GM19351 (cell line): ENCODE results near the gene MPIG6B.

Experiments
- ATAC-seq: cut with Tn5 transposase; IDR thresholded peaks from one replicate; pipeline ENCODE4 v1.9.1; 2021; ENCODE audit warnings: mild to moderate bottlenecking, moderate library complexity; ENCODE audit not compliant: unreplicated experiment

MPIG6B gene

GRCh38 chr6:31723245-31723979 lies at the start of gene MPIG6B:
Gene MPIG6B (plus strand): TSS chr6:31723373. CDS start chr6:31723384, 11 bp downstream.
- ATAC-seq, result no peak

GRCh38 chr6:31676322-31676903 lies 46.8 kb upstream of the MPIG6B start:
- ATAC-seq, result no peak

- no peak for ATAC-seq
These were observed 46.3 kb upstream of the MPIG6B start for GRCh38 chr6:31676904-31677303.

- ATAC-seq, result no peak
These were observed 45.2 kb upstream of the MPIG6B start for GRCh38 chr6:31677955-31678354.

- no peak for ATAC-seq
These were observed 42.7 kb upstream of the MPIG6B start, which contains the start of gene LY6G5C for GRCh38 chr6:31680226-31681134. Gene LY6G5C (minus strand): TSS chr6:31681067. CDS start chr6:31680373, 694 bp downstream.

- ATAC-seq, result no peak
These were observed 42.0 kb upstream of the MPIG6B start for GRCh38 chr6:31681135-31681671.

GRCh38 chr6:31683591-31683990 lies 39.6 kb upstream of the MPIG6B start:
- no peak for ATAC-seq

GRCh38 chr6:31686483-31686882 lies 36.7 kb upstream of the MPIG6B start:
- no peak for ATAC-seq

GRCh38 chr6:31687321-31687720 lies 35.9 kb upstream of the MPIG6B start:
- no peak for ATAC-seq

GRCh38 chr6:31687860-31688693 lies 35.1 kb upstream of the MPIG6B start:
- ATAC-seq, result no peak

GRCh38 chr6:31689249-31690110 lies 33.7 kb upstream of the MPIG6B start:
- ATAC-seq, result no peak

- no peak for ATAC-seq
These were observed 32.7 kb upstream of the MPIG6B start for GRCh38 chr6:31690231-31691077.

GRCh38 chr6:31691078-31691463 lies 32.1 kb upstream of the MPIG6B start:
- ATAC-seq, result no peak

- no peak for ATAC-seq
These were observed 31.5 kb upstream of the MPIG6B start for GRCh38 chr6:31691564-31692108.

GRCh38 chr6:31692353-31692752 lies 30.8 kb upstream of the MPIG6B start:
- no peak for ATAC-seq

GRCh38 chr6:31692886-31693285 lies 30.3 kb upstream of the MPIG6B start:
- ATAC-seq, result no peak

GRCh38 chr6:31693535-31693934 lies 29.6 kb upstream of the MPIG6B start:
- no peak for ATAC-seq

- ATAC-seq, result no peak
These were observed 25.6 kb upstream of the MPIG6B start for GRCh38 chr6:31697555-31697954.
